HG03558 (cell line): Measurements from ENCODE around the gene OR2T2.
"Not testable (repeated sequence)": the region's sequence is repeated elsewhere in the genome, so short reads cannot be mapped to it uniquely, and the experiment has no call there.

Experiments
- ATAC-seq: cut with Tn5 transposase; IDR thresholded peaks from one replicate; pipeline ENCODE4 v1.9.1; 2021; ENCODE audit warnings: moderate number of reproducible peaks; ENCODE audit not compliant: unreplicated experiment; ENCODE audit errors: extremely low read depth

OR2T2 gene

DNA sequence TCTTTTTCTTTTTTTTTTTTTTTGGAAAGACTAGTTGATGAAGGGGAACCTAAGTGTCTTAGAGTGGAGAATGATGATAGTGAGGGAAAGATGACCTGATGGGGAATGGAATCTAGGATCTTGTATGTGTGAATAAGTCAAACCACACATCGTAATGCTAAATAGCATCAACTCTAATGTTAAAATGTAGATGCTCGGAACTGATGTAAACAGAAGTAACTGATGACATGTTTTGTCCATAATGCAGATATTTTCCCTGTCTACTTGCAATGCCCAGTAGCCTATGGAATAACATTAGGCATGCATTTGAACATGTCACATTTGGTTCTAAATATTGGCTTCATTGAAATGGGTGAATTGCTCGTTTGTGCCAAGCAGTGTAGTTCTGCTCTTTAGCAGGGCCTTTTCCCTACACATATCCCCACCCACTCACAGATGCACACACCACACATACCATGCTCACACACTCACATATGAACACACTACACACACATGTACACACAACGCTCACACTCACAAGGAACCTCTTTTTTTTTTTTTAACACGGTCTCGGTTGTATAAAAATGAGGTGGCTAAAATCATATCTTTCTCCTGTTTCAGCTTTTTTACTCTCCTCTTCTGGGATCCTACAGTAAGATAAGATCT is 4.5 kb downstream of the OR2T2 start:
- not testable (repeated sequence) for ATAC-seq

GRCh38 chr1:248450466-248451145 is 5.2 kb downstream of the OR2T2 start:
- peak; percentile 43 for ATAC-seq

- not testable (repeated sequence) for ATAC-seq
Observed at GRCh38 chr1:248453619-248454018, 8.2 kb downstream of the OR2T2 start.

GRCh38 chr1:248455045-248455444 is 9.6 kb downstream of the OR2T2 start:
- ATAC-seq: not testable (repeated sequence)

GRCh38 chr1:248456635-248457034 is 11.2 kb downstream of the OR2T2 start:
- ATAC-seq: not testable (repeated sequence)

- not testable (repeated sequence) for ATAC-seq
Observed at GRCh38 chr1:248459117-248459516, 13.7 kb downstream of the OR2T2 start.

DNA sequence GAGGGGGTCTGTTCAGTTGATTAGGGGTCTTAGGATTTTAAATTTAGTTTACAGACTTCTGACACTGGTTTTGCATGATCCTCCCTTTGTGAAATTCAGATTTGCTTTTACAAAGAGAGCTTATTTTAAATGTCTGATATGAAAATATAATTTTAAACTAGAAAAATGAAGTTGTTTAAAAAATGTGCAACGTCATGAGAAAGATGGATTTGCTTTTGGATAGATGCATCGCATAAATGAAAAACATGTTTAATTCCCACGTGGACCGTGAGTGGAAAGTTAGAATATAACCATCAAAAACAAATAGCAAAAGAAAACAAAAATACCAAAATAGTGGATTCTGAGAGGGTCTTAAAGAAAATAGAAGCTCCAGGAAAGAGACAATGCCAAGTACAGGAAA is 25.7 kb downstream of the OR2T2 start:
- ATAC-seq: no peak

GRCh38 chr1:248472111-248472510 is 26.7 kb downstream of the OR2T2 start:
- ATAC-seq: not testable (repeated sequence)

DNA sequence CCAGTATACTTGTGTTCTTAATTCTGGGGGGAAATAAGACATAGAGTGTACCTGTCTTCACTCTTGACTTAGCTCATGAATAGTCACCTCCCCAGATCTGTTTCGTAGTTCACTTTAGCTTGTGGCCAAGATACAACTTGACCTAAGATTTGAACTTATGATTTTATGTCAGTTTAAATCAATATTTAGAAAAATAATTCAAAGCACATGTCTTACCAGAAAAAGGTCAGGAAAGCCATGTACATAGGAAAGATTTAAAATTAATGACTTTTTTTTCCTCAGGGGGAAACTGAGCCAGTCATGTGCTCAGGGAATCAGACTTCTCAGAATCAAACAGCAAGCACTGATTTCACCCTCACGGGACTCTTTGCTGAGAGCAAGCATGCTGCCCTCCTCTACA is 27.6 kb downstream of the OR2T2 start, which contains the start of gene OR2T3:
TSS of gene OR2T3 (plus strand) at position 301 of the 400 bp plus-strand sequence. CDS start at position 301, 0 bp downstream.
- ATAC-seq: not testable (repeated sequence)

- peak; percentile 90 for ATAC-seq
Observed at GRCh38 chr1:248475660-248476059, 30.2 kb downstream of the OR2T2 start.

GRCh38 chr1:248481686-248482579 is 36.5 kb downstream of the OR2T2 start:
- ATAC-seq: peak; percentile 86

GRCh38 chr1:248488289-248488688 is 42.9 kb downstream of the OR2T2 start, which contains the start of gene OR2T5:
Gene OR2T5, plus strand, starts transcription at chr1:248488589. Its CDS starts 0 bp downstream, at chr1:248488589.
- ATAC-seq: not testable (repeated sequence)

GRCh38 chr1:248496661-248497060 is 51.2 kb downstream of the OR2T2 start:
- ATAC-seq: not testable (repeated sequence)

DNA sequence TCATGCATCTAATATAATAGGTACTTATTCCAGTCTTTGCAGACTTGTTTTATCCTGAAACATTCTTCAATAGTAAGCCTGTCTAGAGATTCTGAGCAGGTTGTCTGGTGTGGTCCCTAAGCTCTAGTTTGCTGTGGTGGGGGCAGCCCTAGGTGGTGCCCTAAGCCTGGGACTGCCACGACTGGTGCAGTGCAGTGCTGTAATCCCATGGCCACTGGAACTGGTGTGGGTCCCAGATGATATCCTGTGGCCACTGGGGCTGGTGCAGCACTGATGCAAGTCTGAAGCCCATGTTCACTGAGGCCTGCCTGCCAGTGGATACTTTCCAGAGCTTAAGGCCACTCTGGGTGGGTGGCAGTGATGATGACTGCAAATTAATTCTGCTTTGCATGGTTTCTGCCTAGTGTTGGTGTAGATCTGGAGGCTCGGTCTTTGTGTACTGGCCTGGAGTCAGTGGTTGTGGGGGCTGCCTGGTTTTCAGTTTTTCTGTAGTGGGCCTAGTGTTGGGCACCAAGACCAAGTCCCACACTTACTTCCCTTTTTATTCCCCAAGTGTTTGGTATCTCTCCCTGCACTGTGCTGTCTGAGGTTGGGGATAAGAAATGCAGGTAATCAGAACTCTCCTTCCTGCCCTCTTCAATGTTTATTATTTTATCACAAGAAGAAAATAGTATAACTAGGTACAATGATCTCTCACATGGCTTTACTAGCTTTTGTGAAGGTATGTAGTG is 55.0 kb downstream of the OR2T2 start:
- not testable (repeated sequence) for ATAC-seq
